ENCODE measurements around the gene PRMT5.
A peak's percentile ranks its signal among the peaks of the same experiment; 100 is the strongest.
"Not testable (repeated sequence)": the region's sequence is repeated elsewhere in the genome, so short reads cannot be mapped to it uniquely, and the experiment has no call there.

The PRMT5 gene

GRCh38 chr14:22929961-22930364, 787 bp upstream of the PRMT5 start:
- DNase-seq = no peak

- DNase-seq = no peak
Observed at GRCh38 chr14:22928237-22929103, 706 bp downstream of the PRMT5 start.

- DNase-seq = no peak
Observed at GRCh38 chr14:22926316-22926715, 2.9 kb downstream of the PRMT5 start.

- DNase-seq = no peak
Observed at GRCh38 chr14:22925513-22925912, 3.7 kb downstream of the PRMT5 start.

GRCh38 chr14:22923746-22924145, 5.4 kb downstream of the PRMT5 start:
- DNase-seq = no peak

- no peak for DNase-seq
Observed at GRCh38 chr14:22922294-22922693, 6.9 kb downstream of the PRMT5 start.

GRCh38 chr14:22920697-22921096, 8.5 kb downstream of the PRMT5 start:
- DNase-seq = no peak

GRCh38 chr14:22919601-22919921, 9.6 kb downstream of the PRMT5 start:
- no peak for DNase-seq

- DNase-seq = peak; percentile 99 to 100
Observed at GRCh38 chr14:22918804-22919600, 10.2 kb downstream of the PRMT5 start, which contains the start of gene RBM23. Gene RBM23 (minus strand): TSS chr14:22919149.

GRCh38 chr14:22915886-22916521, 13.2 kb downstream of the PRMT5 start:
- no peak for DNase-seq

GRCh38 chr14:22914836-22915235, 14.3 kb downstream of the PRMT5 start:
- not testable (repeated sequence) for DNase-seq

GRCh38 chr14:22910916-22911315, 18.3 kb downstream of the PRMT5 start:
- no peak for DNase-seq

- no peak for DNase-seq
Observed at GRCh38 chr14:22908601-22909000, 20.6 kb downstream of the PRMT5 start.

- DNase-seq = no peak
Observed at GRCh38 chr14:22907429-22907828, 21.7 kb downstream of the PRMT5 start.

GRCh38 chr14:22906073-22906472, 23.1 kb downstream of the PRMT5 start:
- DNase-seq = no peak

GRCh38 chr14:22905627-22906026, 23.5 kb downstream of the PRMT5 start:
- no peak for DNase-seq

GRCh38 chr14:22903742-22904087, 25.5 kb downstream of the PRMT5 start:
- DNase-seq = no peak

- no peak for DNase-seq
Observed at GRCh38 chr14:22901799-22902198, 27.4 kb downstream of the PRMT5 start.

- DNase-seq = peak; percentile 29 to 31
Observed at GRCh38 chr14:22900081-22900799, 28.9 kb downstream of the PRMT5 start.

GRCh38 chr14:22898302-22899090, 30.7 kb downstream of the PRMT5 start:
- no peak for DNase-seq

- DNase-seq = no peak
Observed at GRCh38 chr14:22897357-22897756, 31.8 kb downstream of the PRMT5 start.

GRCh38 chr14:22896760-22897159, 32.4 kb downstream of the PRMT5 start:
- DNase-seq = no peak

Data from activated CD4-positive, alpha-beta T cell treated with anti-CD3 and anti-CD28 coated beads, Interleukin-2, amount 50 U/mL, for 4 hours (primary cell).